ENCODE measurements around the gene NINL.

GRCh38 chr20:25408170-25408547 lies 177.2 kb downstream of the NINL start:
- no peak for TF ChIP-seq POLR2A (IDR thresholded peaks at IDR 0.05; ENCODE audit: borderline replicate concordance, extremely low read depth, insufficient read depth, insufficient read length)
- TF ChIP-seq TCF7L2 (IDR thresholded peaks at IDR 0.05; ENCODE audit: borderline replicate concordance, extremely low read depth, insufficient read depth, insufficient read length): no peak
- no peak for TF ChIP-seq EZH2 (IDR thresholded peaks at IDR 0.05)
- TF ChIP-seq ZFX (IDR thresholded peaks at IDR 0.05): no peak
